Smooth muscle cell (in vitro differentiated cells): Measurements from ENCODE around the gene CDON. TPM values are rescaled to one million over a fixed set of nuclear protein-coding genes. Genes with fewer than 3 reads are reported as not detected.
"Not testable (repeated sequence)": the region's sequence is repeated elsewhere in the genome, so short reads cannot be mapped to it uniquely, and the experiment has no call there.

Experiments
- DNase-seq: peaks from one replicate; lab custom pipeline; 2025; ENCODE audit not compliant: unreplicated experiment; lab: John Stamatoyannopoulos, UW
- H2AFZ ChIP-seq: fragments of 200-600 bp; sonication (generic); 2 replicates; pipeline ENCODE4 v1.6.0; 2016; ENCODE audit warnings: antibody characterized with exemption, low read depth, mild to moderate bottlenecking
- H3F3A ChIP-seq: fragments of 200-600 bp; sonication (generic); 2 replicates; pipeline ENCODE4 v1.6.0; 2017; ENCODE audit warnings: antibody characterized with exemption, low read depth
- H3K27ac ChIP-seq: fragments of 200-600 bp; sonication (generic); 2 replicates; pipeline ENCODE4 v1.5.1; 2016; ENCODE audit warnings: low read depth, mild to moderate bottlenecking
- H3K27me3 ChIP-seq: fragments of 200-600 bp; sonication (generic); 2 replicates; pipeline ENCODE4 v1.6.1; 2016; ENCODE audit warnings: low read depth, mild to moderate bottlenecking
- H3K36me3 ChIP-seq: fragments of 200-600 bp; sonication (generic); 2 replicates; pipeline ENCODE4 v1.5.1; 2016; ENCODE audit warnings: low read depth
- H3K4me1 ChIP-seq: fragments of 200-600 bp; sonication (generic); 2 replicates; pipeline ENCODE4 v1.5.1; 2016; ENCODE audit warnings: low read depth
- H3K4me2 ChIP-seq: fragments of 200-600 bp; sonication (generic); 2 replicates; pipeline ENCODE4 v1.6.0; 2016; ENCODE audit warnings: mild to moderate bottlenecking
- H3K4me3 ChIP-seq: fragments of 200-600 bp; sonication (generic); 2 replicates; pipeline ENCODE4 v1.5.1; 2016; ENCODE audit warnings: mild to moderate bottlenecking
- H3K79me2 ChIP-seq: fragments of 200-600 bp; sonication (generic); 2 replicates; pipeline ENCODE4 v1.6.0; 2016; ENCODE audit warnings: low read depth, mild to moderate bottlenecking
- H3K9ac ChIP-seq: fragments of 200-600 bp; sonication (generic); 2 replicates; pipeline ENCODE4 v1.6.0; 2016; ENCODE audit warnings: low read depth
- H3K9me3 ChIP-seq: fragments of 200-600 bp; sonication (generic); replicated peaks from 2 replicates; pipeline ENCODE4 v1.5.1; 2016; ENCODE audit warnings: low read depth
- H4K20me1 ChIP-seq: fragments of 200-600 bp; sonication (generic); 2 replicates; pipeline ENCODE4 v1.6.0; 2016; ENCODE audit warnings: low read depth
- WGBS: methylation state at CpG from one replicate; pipeline ENCODE4 v1.1.7; 2016; ENCODE audit warnings: low lambda C conversion rate; 5-methylcytosine and 5-hydroxymethylcytosine counted together
- polyA plus RNA-seq: library from polyadenylated mRNA; unstranded; fragments of >200 nt; fragmentation: Nextera tagmentation; extraction: Ambion mirVana; gene quantifications from 2 replicates; pipeline ENCODE4 v1.2.1, GENCODE V29; 2016
- total RNA-seq: library from RNA; depleted of rRNA; stranded (reverse); fragments of >200 nt; gene quantifications from 2 replicates; pipeline ENCODE4 v1.2.3, GENCODE V29; 2014
- TF ChIP-seq, protein P1 (sequence below): fragments of 200-600 bp; sonication (generic); IDR thresholded peaks from 2 replicates; pipeline ENCODE4 v1.5.1; 2017; ENCODE audit warnings: borderline replicate concordance, mild to moderate bottlenecking, antibody characterized with exemption; ENCODE audit not compliant: insufficient read depth, poor library complexity, severe bottlenecking

CDON gene
- total and polyA plus RNA-seq, 2 experiments from 2014 or later, result 1.6 to 14.8 TPM

DNA sequence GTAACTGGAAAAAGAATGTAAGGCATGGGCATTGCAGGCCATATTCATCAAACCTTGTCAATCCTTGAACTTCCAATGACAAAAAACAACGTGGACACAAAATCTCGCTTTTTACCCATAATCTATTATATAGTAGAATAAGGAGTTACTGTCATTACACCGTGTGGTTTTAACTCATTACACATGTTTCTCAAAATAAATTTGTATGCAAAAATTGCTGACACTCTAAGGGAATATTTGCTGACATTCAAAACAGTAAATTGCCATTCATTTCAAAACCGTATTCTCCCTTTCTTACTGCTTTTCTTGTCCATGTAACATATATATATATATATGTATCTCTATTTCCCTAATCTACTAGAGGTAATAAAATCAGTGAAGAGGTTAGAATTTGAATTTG, 33.4 kb downstream of the CDON start:
- TF ChIP-seq, protein P1, sequence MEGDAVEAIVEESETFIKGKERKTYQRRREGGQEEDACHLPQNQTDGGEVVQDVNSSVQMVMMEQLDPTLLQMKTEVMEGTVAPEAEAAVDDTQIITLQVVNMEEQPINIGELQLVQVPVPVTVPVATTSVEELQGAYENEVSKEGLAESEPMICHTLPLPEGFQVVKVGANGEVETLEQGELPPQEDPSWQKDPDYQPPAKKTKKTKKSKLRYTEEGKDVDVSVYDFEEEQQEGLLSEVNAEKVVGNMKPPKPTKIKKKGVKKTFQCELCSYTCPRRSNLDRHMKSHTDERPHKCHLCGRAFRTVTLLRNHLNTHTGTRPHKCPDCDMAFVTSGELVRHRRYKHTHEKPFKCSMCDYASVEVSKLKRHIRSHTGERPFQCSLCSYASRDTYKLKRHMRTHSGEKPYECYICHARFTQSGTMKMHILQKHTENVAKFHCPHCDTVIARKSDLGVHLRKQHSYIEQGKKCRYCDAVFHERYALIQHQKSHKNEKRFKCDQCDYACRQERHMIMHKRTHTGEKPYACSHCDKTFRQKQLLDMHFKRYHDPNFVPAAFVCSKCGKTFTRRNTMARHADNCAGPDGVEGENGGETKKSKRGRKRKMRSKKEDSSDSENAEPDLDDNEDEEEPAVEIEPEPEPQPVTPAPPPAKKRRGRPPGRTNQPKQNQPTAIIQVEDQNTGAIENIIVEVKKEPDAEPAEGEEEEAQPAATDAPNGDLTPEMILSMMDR, result no peak

DNA sequence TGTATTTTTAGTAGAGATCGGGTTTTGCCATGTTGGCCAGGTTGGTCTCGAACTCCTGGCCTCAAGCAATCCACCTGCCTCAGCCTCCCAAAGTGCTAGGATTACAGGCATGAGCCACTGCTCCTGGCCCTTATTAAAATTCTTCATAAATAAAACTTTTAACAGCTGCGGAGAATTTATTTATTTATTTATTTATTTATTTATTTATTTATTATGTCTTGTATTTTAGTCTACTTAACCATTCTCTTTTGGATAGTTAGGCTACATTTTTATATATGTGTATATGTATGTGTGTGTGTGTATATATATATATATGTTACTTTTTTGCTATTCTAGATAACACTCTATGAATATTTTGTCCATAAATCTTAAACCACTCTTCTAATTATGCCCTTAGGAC, 34.1 kb downstream of the CDON start:
- not testable (repeated sequence) for H3K36me3 ChIP-seq, H3K27ac ChIP-seq
- 100% methylated on average over 3 of the region's 3 CpGs for WGBS

More for the DNA sequence above, 33.4 kb downstream of the CDON start:
- H3K79me2 ChIP-seq, result peaks cover 6% of the 10 kb centered on the region
- H3F3A ChIP-seq, result no peaks in the 10 kb centered on the region
- DNase-seq, result no peak
- no peak overlapping the region for H3K27ac ChIP-seq
- H3K4me2 ChIP-seq, result no peak overlapping the region
- H2AFZ ChIP-seq, result no peak overlapping the region
- H3K4me1 ChIP-seq, result peaks cover 9% of the 10 kb centered on the region
- no peak overlapping the region for H3K4me3 ChIP-seq
- no peaks in the 10 kb centered on the region for H4K20me1 ChIP-seq
- no peaks in the 10 kb centered on the region for H3K27me3 ChIP-seq
- 94% methylated on average over 4 of the region's 4 CpGs for WGBS
- no peak overlapping the region for H3K9ac ChIP-seq
- no peaks in the 10 kb centered on the region for H3K9me3 ChIP-seq
- H3K36me3 ChIP-seq, result no peaks in the 10 kb centered on the region

DNA sequence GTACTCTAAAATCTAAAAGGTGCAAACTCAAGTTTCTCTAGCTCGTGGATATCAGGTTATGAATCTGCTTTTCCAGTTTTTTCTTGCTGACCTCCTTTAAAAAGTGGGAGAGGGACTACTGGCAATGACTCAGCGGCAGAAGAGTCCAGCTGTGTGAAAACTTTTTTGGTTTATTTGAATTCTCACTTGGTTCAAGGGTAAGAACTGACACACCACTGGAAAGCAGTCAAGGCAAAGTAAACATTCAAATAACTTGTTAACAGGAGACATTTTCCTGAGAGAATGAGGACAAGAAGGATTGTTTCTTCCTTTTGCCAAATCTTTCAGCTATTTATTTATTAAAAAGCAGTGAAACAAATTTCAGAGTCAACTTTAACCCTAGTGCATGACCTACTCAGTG, 36.1 kb downstream of the CDON start:
- peaks cover 6% of the 10 kb centered on the region for H3K79me2 ChIP-seq
- H3F3A ChIP-seq, result no peaks in the 10 kb centered on the region
- no peaks in the 10 kb centered on the region for H4K20me1 ChIP-seq
- no peak for DNase-seq
- H3K9ac ChIP-seq, result no peak overlapping the region
- H2AFZ ChIP-seq, result no peak overlapping the region
- no peaks in the 10 kb centered on the region for H3K36me3 ChIP-seq
- H3K4me1 ChIP-seq, result no peaks in the 10 kb centered on the region
- H3K27ac ChIP-seq, result no peak overlapping the region
- no peak overlapping the region for H3K4me2 ChIP-seq
- WGBS, result 42% methylated on average over 2 of the region's 2 CpGs
- TF ChIP-seq, protein P1, result no peak
- no peaks in the 10 kb centered on the region for H3K27me3 ChIP-seq
- no peak overlapping the region for H3K4me3 ChIP-seq
- H3K9me3 ChIP-seq, result no peaks in the 10 kb centered on the region

More for the DNA sequence above, 34.1 kb downstream of the CDON start:
- H4K20me1 ChIP-seq, H3K27me3 ChIP-seq, H3K4me2 ChIP-seq, H2AFZ ChIP-seq, H3K9ac ChIP-seq, H3K79me2 ChIP-seq, DNase-seq, H3K4me1 ChIP-seq, H3K4me3 ChIP-seq, H3F3A ChIP-seq, H3K9me3 ChIP-seq: not testable (repeated sequence)

DNA sequence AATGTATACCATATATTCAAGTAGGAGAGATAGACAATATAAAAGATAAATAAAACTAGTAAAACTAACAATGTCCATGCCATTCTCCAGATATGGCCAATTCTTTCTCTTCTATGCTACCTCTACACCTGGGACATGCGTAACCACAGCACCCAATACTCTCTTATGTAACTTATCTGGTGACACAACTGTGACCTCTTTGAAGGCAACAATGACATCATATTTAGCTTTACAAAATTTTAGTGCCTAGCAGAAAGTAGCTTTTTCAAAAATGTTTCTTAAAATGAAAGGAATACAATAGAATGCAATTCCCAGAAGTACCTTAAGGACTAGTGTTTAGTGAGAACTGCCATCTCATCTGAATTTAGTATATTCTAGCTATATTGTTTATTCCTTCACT, 36.8 kb downstream of the CDON start:
- WGBS, result 32% methylated on average over 1 of the region's 1 CpG
- Histone ChIP-seq H3K4me1 (no peaks in the 10 kb centered on the region), H2AFZ (no peak overlapping the region), H4K20me1 (no peaks in the 10 kb centered on the region), H3K27ac (no peak overlapping the region), H3K4me2 (no peak overlapping the region), H3F3A (no peaks in the 10 kb centered on the region), H3K79me2 (peaks cover 2% of the 10 kb centered on the region), H3K36me3 (no peaks in the 10 kb centered on the region), H3K27me3 (no peaks in the 10 kb centered on the region), H3K4me3 (no peak overlapping the region), H3K9ac (no peak overlapping the region), H3K9me3 (no peaks in the 10 kb centered on the region)
- TF ChIP-seq, protein P1, result no peak
- no peak for DNase-seq
